GM19193 (cell line): ENCODE results near the gene CEP55.

Experiments used
- POLR2A ChIP-seq: IDR thresholded peaks from 4 replicates; pipeline ENCODE4 v1.6.1; 2011; ENCODE audit not compliant: insufficient read depth, insufficient read length; ENCODE audit errors: extremely low read depth

The CEP55 gene

GRCh38 chr10:93496322-93497041 is at the start of gene CEP55:
Gene CEP55 (plus strand): TSS chr10:93496612. CDS start chr10:93500052, 3,440 bp downstream.
- peak; percentile 86 for TF ChIP-seq POLR2A

GRCh38 chr10:93447019-93447418 is 49.4 kb upstream of the CEP55 start:
- no peak for TF ChIP-seq POLR2A

GRCh38 chr10:93447970-93448369 is 48.4 kb upstream of the CEP55 start:
- no peak for TF ChIP-seq POLR2A

- TF ChIP-seq POLR2A: no peak
Observed at GRCh38 chr10:93451244-93451947, 45.0 kb upstream of the CEP55 start.

- no peak for TF ChIP-seq POLR2A
Observed at GRCh38 chr10:93452143-93452542, 44.3 kb upstream of the CEP55 start.

- no peak for TF ChIP-seq POLR2A
Observed at GRCh38 chr10:93454146-93454545, 42.3 kb upstream of the CEP55 start.

- TF ChIP-seq POLR2A: no peak
Observed at GRCh38 chr10:93454736-93455135, 41.7 kb upstream of the CEP55 start.

GRCh38 chr10:93456480-93456879 is 39.9 kb upstream of the CEP55 start:
- TF ChIP-seq POLR2A: no peak

- no peak for TF ChIP-seq POLR2A
Observed at GRCh38 chr10:93457511-93457910, 38.9 kb upstream of the CEP55 start.

GRCh38 chr10:93458821-93459257 is 37.6 kb upstream of the CEP55 start:
- TF ChIP-seq POLR2A: no peak

GRCh38 chr10:93459466-93459865 is 36.9 kb upstream of the CEP55 start:
- TF ChIP-seq POLR2A: no peak

GRCh38 chr10:93461109-93461806 is 35.2 kb upstream of the CEP55 start:
- TF ChIP-seq POLR2A: no peak

GRCh38 chr10:93461807-93462178 is 34.6 kb upstream of the CEP55 start:
- no peak for TF ChIP-seq POLR2A

GRCh38 chr10:93462371-93462770 is 34.0 kb upstream of the CEP55 start:
- no peak for TF ChIP-seq POLR2A

GRCh38 chr10:93462881-93463280 is 33.5 kb upstream of the CEP55 start:
- TF ChIP-seq POLR2A: no peak
